SHP77 treated with DMSO at 0.1 percent for 48 hours (cell line): ENCODE data around the gene ZNF45.
"Not testable (repeated sequence)": the region's sequence is repeated elsewhere in the genome, so short reads cannot be mapped to it uniquely, and the experiment has no call there.

Experiments used
- DNase-seq: peaks from one replicate; lab custom pipeline; 2025; lab: John Stamatoyannopoulos, UW

ZNF45 gene

GRCh38 chr19:43913383-43913782, 21.7 kb downstream of the ZNF45 start:
- no peak for DNase-seq

- DNase-seq, result no peak
Observed at GRCh38 chr19:43910884-43911283, 24.2 kb downstream of the ZNF45 start.

GRCh38 chr19:43908659-43909058, 26.4 kb downstream of the ZNF45 start:
- no peak for DNase-seq

GRCh38 chr19:43906774-43907173, 28.3 kb downstream of the ZNF45 start:
- no peak for DNase-seq

GRCh38 chr19:43905897-43906296, 29.2 kb downstream of the ZNF45 start:
- no peak for DNase-seq

- no peak for DNase-seq
Observed at GRCh38 chr19:43902399-43902798, 32.7 kb downstream of the ZNF45 start.

GRCh38 chr19:43901395-43902390, 33.4 kb downstream of the ZNF45 start:
- no peak for DNase-seq

- no peak for DNase-seq
Observed at GRCh38 chr19:43895727-43896308, 39.3 kb downstream of the ZNF45 start.

GRCh38 chr19:43883864-43884263, 51.2 kb downstream of the ZNF45 start, which contains the start of gene ZNF404:
Gene ZNF404, minus strand, starts transcription at chr19:43883964.
- no peak for DNase-seq

GRCh38 chr19:43880483-43880882, 54.6 kb downstream of the ZNF45 start:
- DNase-seq, result no peak

- DNase-seq, result no peak
Observed at GRCh38 chr19:43872547-43873336, 62.3 kb downstream of the ZNF45 start.

GRCh38 chr19:43866923-43867322, 68.2 kb downstream of the ZNF45 start:
- DNase-seq, result not testable (repeated sequence)
